HG02870 (cell line): ENCODE data around the gene ANP32B.
"Not testable (repeated sequence)": the region's sequence is repeated elsewhere in the genome, so short reads cannot be mapped to it uniquely, and the experiment has no call there.

Experiments
- ATAC-seq: cut with Tn5 transposase; IDR thresholded peaks from one replicate; pipeline ENCODE4 v1.9.1; 2021; ENCODE audit warnings: mild to moderate bottlenecking, moderate library complexity; ENCODE audit not compliant: unreplicated experiment

ANP32B gene

DNA sequence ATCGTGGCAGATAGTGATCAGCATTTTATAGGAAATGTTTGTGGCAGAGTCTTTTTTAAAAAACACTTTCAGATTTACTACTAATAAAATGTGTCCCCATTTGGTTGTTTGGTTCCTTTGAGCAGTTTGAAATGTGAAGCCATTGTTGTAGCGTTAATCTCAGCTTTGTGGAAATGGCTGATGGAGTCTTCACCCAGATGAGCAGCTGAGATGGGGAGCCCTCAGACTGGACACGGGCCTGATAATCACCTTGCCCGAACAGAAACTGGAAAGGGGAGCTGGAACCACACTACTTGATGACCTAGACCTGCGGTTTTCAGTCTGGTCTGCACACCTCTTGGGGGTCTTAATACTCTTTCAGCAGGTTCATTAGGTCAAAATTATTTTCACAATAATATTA, 20.6 kb upstream of the ANP32B start:
- ATAC-seq: no peak

DNA sequence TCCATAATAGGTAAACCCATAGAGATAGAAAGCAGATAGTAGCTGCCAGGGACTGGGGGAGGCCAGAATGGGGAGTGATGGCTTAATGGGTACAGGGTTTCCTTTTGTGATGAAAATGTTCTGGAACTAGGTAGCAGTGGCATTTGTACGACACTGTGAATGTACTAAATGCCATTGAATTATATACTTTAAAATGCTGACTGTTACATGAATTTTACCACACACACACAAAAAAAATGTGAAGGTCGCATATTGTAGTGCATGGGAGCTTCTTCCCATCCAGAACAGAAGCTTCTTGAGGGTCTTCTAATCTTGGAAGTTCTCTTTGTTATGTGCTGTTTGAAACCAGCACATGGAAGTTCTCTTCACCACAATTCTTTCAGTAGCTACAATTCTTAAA, 19.9 kb upstream of the ANP32B start:
- ATAC-seq: no peak

GRCh38 chr9:97964901-97965300, 18.2 kb upstream of the ANP32B start:
- ATAC-seq: no peak

GRCh38 chr9:97966493-97966892, 16.6 kb upstream of the ANP32B start:
- no peak for ATAC-seq

DNA sequence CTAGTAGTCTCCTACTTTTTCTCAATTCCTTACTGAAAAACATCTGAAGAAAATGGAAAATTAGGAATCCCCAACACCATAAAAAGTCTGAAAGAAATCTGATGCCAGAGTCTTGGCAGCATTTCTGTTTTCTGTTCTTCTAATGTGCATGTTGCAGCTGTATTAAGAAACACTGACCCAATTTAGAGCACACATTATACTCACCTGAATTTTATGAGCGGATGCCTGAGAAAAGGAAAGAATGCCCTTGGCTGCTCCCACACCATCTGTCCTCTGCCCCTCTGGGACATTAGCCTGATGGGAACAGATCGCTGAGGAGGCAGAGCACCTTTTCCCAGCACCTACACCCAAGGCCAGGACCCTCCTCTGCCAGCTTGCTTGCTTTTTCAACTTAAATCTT, 14.1 kb upstream of the ANP32B start:
- no peak for ATAC-seq

DNA sequence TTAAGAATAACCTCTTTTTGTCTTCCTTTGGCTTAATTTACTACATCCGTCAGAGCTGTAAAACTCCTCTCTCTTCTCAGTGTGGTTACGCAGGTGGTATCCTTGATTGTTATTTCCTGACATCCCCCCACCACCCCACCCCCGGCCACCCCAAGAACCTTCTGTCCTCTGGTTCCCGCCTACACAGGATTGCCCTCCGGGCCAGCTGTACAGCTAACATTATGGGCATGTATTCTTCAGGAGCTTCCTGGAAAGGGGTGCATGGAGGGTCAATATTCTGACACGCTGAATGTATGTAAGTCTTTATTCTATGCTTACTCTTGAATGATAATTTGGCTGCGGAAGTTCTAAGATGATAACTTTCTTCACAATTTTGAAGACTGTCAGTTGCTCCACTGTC, 13.0 kb upstream of the ANP32B start:
- ATAC-seq: no peak

GRCh38 chr9:97972753-97973152, 10.4 kb upstream of the ANP32B start:
- no peak for ATAC-seq

DNA sequence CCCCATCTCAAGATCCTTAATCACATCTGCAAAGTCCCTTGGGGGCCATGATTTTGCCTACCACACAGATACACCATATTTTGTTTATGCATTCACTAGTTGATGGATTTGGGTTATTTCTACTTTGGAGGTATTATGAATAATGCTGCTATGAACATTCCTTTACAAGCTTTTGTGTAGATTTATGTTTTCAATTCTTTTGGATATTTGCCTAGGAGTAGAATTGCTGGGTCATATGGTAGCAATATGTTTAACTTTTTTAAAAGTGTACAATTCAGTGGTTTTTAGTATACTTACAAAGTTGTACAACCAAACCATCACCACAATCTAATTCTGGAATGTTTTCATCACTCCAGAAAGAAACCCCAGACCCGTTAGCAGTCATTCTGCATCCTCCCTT, 7.8 kb upstream of the ANP32B start:
- ATAC-seq: no peak

DNA sequence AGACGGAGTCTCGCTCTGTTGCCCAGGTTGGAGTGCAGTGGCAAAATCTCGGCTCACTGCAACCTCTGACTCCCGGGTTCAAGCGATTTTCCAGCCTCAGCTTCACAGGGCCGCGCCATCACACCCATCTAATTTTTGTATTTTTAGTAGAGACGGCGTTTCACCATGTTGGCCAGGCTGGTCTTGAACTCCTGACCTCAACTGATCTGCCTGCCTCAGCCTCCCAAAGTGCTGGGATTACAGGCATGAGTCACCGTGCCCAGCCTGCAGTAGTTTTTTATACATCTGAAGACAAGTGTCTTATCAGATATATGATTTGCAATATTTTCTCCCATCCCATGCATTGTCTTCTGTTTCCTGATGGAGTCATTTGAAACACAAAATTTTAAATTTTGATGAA, 6.5 kb upstream of the ANP32B start:
- ATAC-seq: not testable (repeated sequence)

DNA sequence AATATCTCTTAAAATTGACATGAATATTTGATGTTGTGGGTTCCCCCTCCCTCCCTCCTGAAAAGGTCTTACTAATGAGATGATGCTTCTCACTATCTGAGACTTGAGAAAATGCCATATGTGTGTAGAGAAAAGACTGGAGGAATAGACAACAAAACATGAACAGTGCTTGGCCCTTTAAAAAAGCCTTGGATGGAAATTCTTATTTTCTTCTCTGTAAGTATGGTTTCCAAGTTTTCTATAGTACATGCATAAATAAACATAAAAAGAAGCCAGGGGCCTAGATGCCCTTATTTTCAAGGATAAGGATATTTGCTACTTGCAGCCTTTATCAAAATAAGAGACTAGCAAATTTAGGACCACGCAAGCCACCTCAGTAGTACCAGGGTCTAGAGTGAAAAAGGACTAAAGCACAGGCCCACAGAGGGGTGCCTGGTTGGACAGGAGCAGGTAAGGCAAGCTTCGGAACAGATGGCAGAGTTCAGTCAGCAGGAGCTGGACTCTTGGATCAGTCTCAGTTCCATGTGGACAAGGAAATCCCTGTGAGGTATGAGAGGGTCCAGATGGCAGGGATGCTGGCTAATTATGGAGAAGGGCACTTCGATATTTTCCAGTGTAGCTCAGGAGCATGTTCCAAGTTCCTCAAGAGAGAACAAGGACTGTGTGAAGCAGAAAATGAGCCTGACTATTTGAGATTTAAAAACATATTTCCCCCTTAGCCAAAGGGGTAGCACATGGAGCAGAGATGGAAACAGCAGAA, 4.6 kb upstream of the ANP32B start:
- ATAC-seq: no peak

GRCh38 chr9:97979788-97980478, 3.2 kb upstream of the ANP32B start:
- ATAC-seq: no peak

- ATAC-seq: no peak
These were observed 2.7 kb upstream of the ANP32B start for GRCh38 chr9:97980479-97980803.

- ATAC-seq: no peak
These were observed 2.0 kb upstream of the ANP32B start for GRCh38 chr9:97980918-97981845.

DNA sequence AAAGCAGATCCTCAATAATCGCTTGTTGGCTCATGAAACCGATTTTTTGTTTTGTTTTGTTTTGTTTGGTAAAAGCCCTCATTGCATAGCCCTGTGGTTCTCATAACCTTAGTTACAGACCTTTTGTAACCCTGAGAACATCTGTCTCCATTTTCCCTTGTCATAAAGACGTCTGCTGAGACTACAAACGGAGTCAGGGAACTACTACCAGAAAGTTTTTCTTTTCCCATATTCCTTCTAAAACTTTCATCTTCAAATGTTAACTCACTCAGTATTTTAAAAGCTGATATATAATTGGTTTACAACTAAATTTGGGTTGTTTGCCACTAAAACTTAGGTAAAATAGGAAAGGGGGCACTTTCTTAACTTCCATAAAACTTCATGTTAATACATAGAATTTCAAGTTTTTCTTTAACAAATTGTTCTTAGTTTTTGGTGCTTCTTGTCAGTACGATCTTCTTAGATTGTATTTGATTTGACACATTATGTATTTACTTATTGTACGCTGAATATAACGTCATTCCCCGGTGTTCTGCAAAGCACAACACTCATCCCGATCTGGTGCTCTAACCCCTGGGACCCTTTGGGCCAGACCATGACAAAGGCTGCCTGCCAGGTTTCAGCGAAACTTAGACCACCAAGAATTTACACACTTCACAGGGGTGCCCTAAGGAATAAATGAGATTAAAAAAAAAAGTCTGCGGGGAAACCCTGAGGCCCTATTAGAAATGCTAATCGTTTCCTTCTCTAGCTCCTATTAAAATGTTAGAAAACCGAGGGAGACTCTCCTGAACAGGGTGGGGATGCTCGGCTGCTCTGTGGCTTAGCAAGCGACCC, 1.1 kb upstream of the ANP32B start:
- ATAC-seq: no peak

GRCh38 chr9:97983589-97984187, 547 bp downstream of the ANP32B start:
- ATAC-seq: no peak

DNA sequence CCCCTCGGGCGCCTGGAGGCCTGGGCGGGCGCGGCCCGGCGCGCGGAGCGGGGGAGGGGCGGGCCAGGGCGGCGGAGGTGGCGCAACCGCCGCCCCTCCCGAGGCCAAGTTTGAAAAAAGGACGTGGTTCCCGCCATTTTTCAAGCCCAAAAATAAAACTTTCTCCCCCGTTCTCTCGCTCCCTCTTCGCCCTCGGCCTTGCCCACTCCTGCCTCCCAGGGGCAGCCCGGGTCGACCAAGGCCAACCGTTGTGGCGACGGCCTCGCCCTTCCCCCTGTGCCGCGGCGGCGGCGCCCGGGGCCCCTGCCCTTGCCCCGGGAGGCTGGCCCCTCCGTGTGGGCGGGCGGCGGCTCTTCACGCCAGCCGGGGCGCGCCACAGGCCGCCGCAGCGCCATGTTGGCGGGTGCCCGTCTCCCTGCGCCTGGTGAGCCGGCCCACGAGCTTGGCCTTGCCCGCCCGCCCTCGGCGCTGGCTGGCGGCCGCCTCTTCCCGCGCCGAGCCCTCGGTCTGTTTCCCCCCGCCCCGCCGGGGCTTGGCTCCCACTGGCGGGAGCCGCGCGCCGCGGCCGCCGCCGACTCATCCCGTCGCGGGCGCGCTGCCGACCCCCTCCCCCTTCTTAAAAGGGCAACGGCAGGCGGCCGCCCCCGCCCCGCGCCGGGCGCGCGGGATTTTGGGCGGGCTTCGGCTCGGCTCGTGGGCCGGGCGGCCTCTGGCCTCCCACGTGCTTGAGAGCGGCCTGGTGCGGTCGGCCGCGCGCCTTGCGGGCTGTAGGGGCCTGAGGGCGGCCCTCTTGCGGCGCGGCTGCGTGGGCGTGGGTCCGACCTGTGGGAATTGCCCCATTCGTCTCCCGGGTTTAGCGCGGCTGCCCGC, 1.3 kb downstream of the ANP32B start:
- ATAC-seq: no peak

DNA sequence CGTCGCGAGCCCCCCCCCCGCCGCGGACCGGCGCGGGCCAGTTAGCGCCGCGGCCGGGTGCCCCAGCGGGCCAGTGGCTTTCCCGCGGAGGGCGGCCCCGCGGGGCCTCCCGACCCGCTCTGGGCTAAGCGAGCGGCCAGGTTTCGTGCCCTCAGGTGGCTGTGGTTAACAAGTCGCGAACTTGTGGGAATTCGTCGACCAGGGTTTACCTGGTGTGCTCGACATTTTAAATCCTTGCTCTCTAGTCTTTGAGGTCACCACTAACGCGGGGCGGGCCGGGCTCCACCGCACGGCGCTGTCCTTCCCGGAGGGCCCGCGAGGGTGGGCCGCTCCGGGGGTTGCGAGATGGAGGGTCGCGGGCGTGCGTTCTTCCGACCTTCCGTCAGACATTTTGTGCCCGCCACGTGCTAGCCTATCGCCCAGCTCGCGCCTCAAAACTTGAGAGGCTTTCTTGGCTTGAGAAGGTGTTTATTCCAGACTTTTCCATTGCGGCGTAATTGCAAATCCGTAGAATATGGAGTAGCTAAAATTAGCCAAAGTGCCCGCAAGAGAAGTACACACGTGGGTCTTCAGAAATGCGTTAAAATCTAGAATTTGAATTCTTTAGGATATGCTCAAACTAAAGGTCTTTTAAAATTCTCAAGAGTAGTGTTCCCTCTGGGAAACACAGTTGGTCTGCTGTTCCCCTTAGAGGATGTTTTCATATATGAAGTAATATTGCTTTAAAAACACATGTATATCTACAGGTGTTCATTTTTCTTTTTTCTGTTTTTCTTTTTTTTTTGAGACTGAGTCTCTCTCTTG, 2.1 kb downstream of the ANP32B start:
- no peak for ATAC-seq

DNA sequence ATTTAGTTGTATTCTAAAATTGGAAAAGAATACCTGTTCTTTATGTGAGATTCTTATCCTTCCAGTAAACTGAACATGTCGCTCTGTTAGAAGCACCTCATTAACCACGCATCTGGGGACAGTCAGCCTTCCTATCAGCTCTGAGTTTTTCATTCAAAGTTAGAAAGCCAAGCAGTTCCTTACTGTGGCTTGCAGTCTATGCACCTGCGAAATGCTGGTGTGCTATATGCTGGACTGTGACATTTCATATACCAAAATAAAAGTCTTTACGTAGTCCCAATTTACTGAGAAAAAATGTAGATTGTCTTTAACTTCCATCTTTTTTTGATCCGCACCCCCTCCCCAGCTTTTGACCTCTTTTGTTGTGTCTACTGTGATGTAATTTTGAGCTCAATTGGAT, 4.3 kb downstream of the ANP32B start:
- no peak for ATAC-seq

- ATAC-seq: no peak
These were observed 7.1 kb downstream of the ANP32B start for GRCh38 chr9:97990259-97990658.
